Amniotic epithelial cell (primary cell): ENCODE measurements around the gene ZNF558.
A peak's percentile ranks its signal among the peaks of the same experiment; 100 is the strongest.

Source experiments
- DNase-seq: peaks from one replicate; pipeline ENCODE4 v3.0.0-alpha.2; 2010; ENCODE audit warnings: low read depth

The ZNF558 gene

GRCh38 chr19:8832132-8833021, at the start of gene ZNF558, which contains the start of gene MBD3L1:
Gene ZNF558, minus strand, starts transcription at chr19:8832304. Its CDS starts 9,645 bp downstream, at chr19:8822659.
Gene MBD3L1, plus strand, starts transcription at chr19:8832377. Its CDS starts 10,302 bp downstream, at chr19:8842679.
- peak; percentile 98 for DNase-seq

GRCh38 chr19:8881512-8881911, 49.4 kb upstream of the ZNF558 start:
- no peak for DNase-seq

GRCh38 chr19:8880868-8881488, 48.9 kb upstream of the ZNF558 start:
- DNase-seq: no peak

- no peak for DNase-seq
These were observed 46.0 kb upstream of the ZNF558 start for GRCh38 chr19:8877854-8878705.

GRCh38 chr19:8866344-8866743, 34.2 kb upstream of the ZNF558 start:
- DNase-seq: no peak

GRCh38 chr19:8858260-8858659, 26.2 kb upstream of the ZNF558 start:
- no peak for DNase-seq

GRCh38 chr19:8850488-8850887, 18.4 kb upstream of the ZNF558 start:
- DNase-seq: no peak

GRCh38 chr19:8849232-8849631, 17.1 kb upstream of the ZNF558 start:
- DNase-seq: no peak

- no peak for DNase-seq
These were observed 14.7 kb upstream of the ZNF558 start for GRCh38 chr19:8846819-8847218.

GRCh38 chr19:8840708-8841107, 8.6 kb upstream of the ZNF558 start:
- no peak for DNase-seq

GRCh38 chr19:8835877-8836276, 3.8 kb upstream of the ZNF558 start:
- DNase-seq: no peak

- no peak for DNase-seq
These were observed 3.3 kb upstream of the ZNF558 start for GRCh38 chr19:8835446-8835845.

GRCh38 chr19:8831832-8832131, 322 bp downstream of the ZNF558 start:
- DNase-seq: no peak

- no peak for DNase-seq
These were observed 731 bp downstream of the ZNF558 start for GRCh38 chr19:8831373-8831772.

- DNase-seq: peak; percentile 6
These were observed 4.8 kb downstream of the ZNF558 start for GRCh38 chr19:8827277-8827676.

GRCh38 chr19:8826371-8826770, 5.7 kb downstream of the ZNF558 start:
- DNase-seq: no peak

- DNase-seq: no peak
These were observed 10.3 kb downstream of the ZNF558 start for GRCh38 chr19:8821748-8822241.

GRCh38 chr19:8820234-8820633, 11.9 kb downstream of the ZNF558 start:
- no peak for DNase-seq

GRCh38 chr19:8815780-8816179, 16.3 kb downstream of the ZNF558 start:
- no peak for DNase-seq

GRCh38 chr19:8814176-8814575, 17.9 kb downstream of the ZNF558 start:
- no peak for DNase-seq

GRCh38 chr19:8811315-8812172, 20.6 kb downstream of the ZNF558 start:
- DNase-seq: peak; percentile 34
